Neuronal stem cell (in vitro differentiated cells): ENCODE measurements around the gene LRMDA.

ENCODE experiments used
- DNase-seq: peaks from one replicate; pipeline ENCODE4 v3.0.0-alpha.2; 2013; ENCODE audit warnings: low spot score
- H2AFZ ChIP-seq: one replicate; pipeline ENCODE4 v1.6.1; 2013; ENCODE audit warnings: mild to moderate bottlenecking, low read length, inconsistent platforms
- H2AK5ac ChIP-seq: 2 replicates; pipeline ENCODE4 v1.6.1; 2013; ENCODE audit warnings: low read depth, mild to moderate bottlenecking, inconsistent platforms, low read length, moderate library complexity, mixed read lengths
- H2BK120ac ChIP-seq: 2 replicates; pipeline ENCODE4 v1.6.1; 2013; ENCODE audit warnings: low read depth, mild to moderate bottlenecking, inconsistent platforms, low read length, moderate library complexity, mixed read lengths
- H2BK12ac ChIP-seq: one replicate; pipeline ENCODE4 v1.6.1; 2013; ENCODE audit warnings: low read length, inconsistent platforms
- H2BK15ac ChIP-seq: 2 replicates; pipeline ENCODE4 v1.6.1; 2013; ENCODE audit warnings: mild to moderate bottlenecking, low read length, inconsistent platforms, mixed read lengths
- H2BK5ac ChIP-seq: one replicate; pipeline ENCODE4 v1.6.1; 2013; ENCODE audit warnings: inconsistent platforms, mild to moderate bottlenecking, low read length, moderate library complexity
- H3K14ac ChIP-seq: one replicate; pipeline ENCODE4 v1.6.1; 2013; ENCODE audit warnings: low read length, inconsistent platforms
- H3K18ac ChIP-seq: 2 replicates; pipeline ENCODE4 v1.6.1; 2013; ENCODE audit warnings: low read length, inconsistent platforms
- H3K23ac ChIP-seq: 2 replicates; pipeline ENCODE4 v1.6.1; 2013; ENCODE audit warnings: low read depth, mild to moderate bottlenecking, mixed read lengths, low read length, inconsistent platforms; ENCODE audit not compliant: poor library complexity
- H3K27ac ChIP-seq: replicated peaks from 3 replicates; pipeline ENCODE4 v1.5.1; 2013; ENCODE audit warnings: low read length, inconsistent platforms
- H3K27me3 ChIP-seq, 3 experiments: 2 replicates each; pipeline ENCODE4 v1.6.1; 2013; ENCODE audit warnings: low read length in 3 of 3, mild to moderate bottlenecking in 2 of 3, inconsistent platforms in 1 of 3, low read depth in 1 of 3, mixed read lengths in 1 of 3, moderate library complexity in 1 of 3; ENCODE audit not compliant: control insufficient read depth in 3 of 3, insufficient read depth in 3 of 3
- H3K36me3 ChIP-seq, 2 donors: replicated peaks in 1 of 2; 2 replicates each; pipeline ENCODE4 v1.6.1; 2013; ENCODE audit warnings: low read length in 2 of 2; ENCODE audit not compliant: control insufficient read depth in 2 of 2, insufficient read depth in 2 of 2
- H3K4ac ChIP-seq: 2 replicates; pipeline ENCODE4 v1.6.1; 2013; ENCODE audit warnings: inconsistent platforms, mild to moderate bottlenecking, low read length, moderate library complexity
- H3K4me1 ChIP-seq, 2 donors: 1 replicate in 1 of 2; 2 replicates in 1 of 2; pipeline ENCODE4 v1.6.1; 2013; ENCODE audit warnings: low read length in 2 of 2, low read depth in 1 of 2; ENCODE audit not compliant: control insufficient read depth in 2 of 2, insufficient read depth in 1 of 2
- H3K4me2 ChIP-seq: one replicate; pipeline ENCODE4 v1.6.1; 2013; ENCODE audit warnings: mild to moderate bottlenecking, low read length, inconsistent platforms; ENCODE audit not compliant: insufficient read depth, poor library complexity, severe bottlenecking
- H3K4me3 ChIP-seq, 2 donors: 2 replicates each; pipeline ENCODE4 v1.5.1; 2013; ENCODE audit warnings: low read length in 2 of 2, mild to moderate bottlenecking in 2 of 2, inconsistent platforms in 1 of 2, moderate library complexity in 1 of 2
- H3K79me1 ChIP-seq: one replicate; pipeline ENCODE4 v1.6.1; 2013; ENCODE audit warnings: low read depth, mild to moderate bottlenecking, inconsistent platforms, low read length, moderate library complexity
- H3K9ac ChIP-seq: one replicate; pipeline ENCODE4 v1.6.1; 2013; ENCODE audit warnings: mild to moderate bottlenecking, low read depth, low read length, inconsistent platforms; ENCODE audit not compliant: poor library complexity
- H3K9me3 ChIP-seq, 2 donors: replicated peaks in 1 of 2; 2 replicates each; pipeline versions ENCODE3 to v1.6.1; 2013; ENCODE audit warnings: low read length in 2 of 2, mild to moderate bottlenecking in 2 of 2, inconsistent platforms in 1 of 2, low read depth in 1 of 2, mixed read lengths in 1 of 2, moderate library complexity in 1 of 2; ENCODE audit not compliant: control insufficient read depth in 2 of 2, insufficient read depth in 1 of 2
- H4K8ac ChIP-seq: one replicate; pipeline ENCODE4 v1.6.1; 2013; ENCODE audit warnings: low read depth, mild to moderate bottlenecking, inconsistent platforms, low read length, moderate library complexity
- H4K91ac ChIP-seq: one replicate; pipeline ENCODE4 v1.6.1; 2013; ENCODE audit warnings: low read length, low read depth, mild to moderate bottlenecking, inconsistent platforms; ENCODE audit not compliant: poor library complexity
- WGBS, 2 donors: extraction: QIAGEN DNeasy Blood & Tissue Kit; methylation state at CpG; one replicate each; pipeline ENCODE4 v1.1.7; 2013; ENCODE audit warnings: missing lambda C conversion rate in 2 of 2, mixed read lengths in 1 of 2; ENCODE audit not compliant: insufficient read length in 2 of 2, insufficient replicate concordance in 1 of 2; ENCODE audit errors: extremely low coverage in 2 of 2; 5-methylcytosine and 5-hydroxymethylcytosine counted together

Gene LRMDA

GRCh38 chr10:75493464-75493863 lies 62.0 kb downstream of the LRMDA start:
- no CpG with 5 or more reads among the region's 3 CpGs for whole genome bisulfite sequencing, 2 donors
- Histone ChIP-seq H2BK15ac (no peak overlapping the region), H3K79me1 (no peaks in the 10 kb centered on the region), H2BK12ac (no peak overlapping the region), H3K4me3 (no peak overlapping the region), H3K9me3 (no peaks in the 10 kb centered on the region), H3K9ac (no peak overlapping the region), H2AFZ (no peak overlapping the region), H2BK120ac (no peak overlapping the region), H2BK5ac (no peak overlapping the region), H3K23ac (peak overlapping the region; percentile 8), H3K27ac (no peak overlapping the region), H3K36me3 (no peaks in the 10 kb centered on the region), H3K18ac (no peak overlapping the region), H2AK5ac (no peak overlapping the region), H4K91ac (no peak overlapping the region), H4K8ac (no peak overlapping the region), H3K14ac (no peak overlapping the region), H3K4ac (no peak overlapping the region), H3K4me2 (no peak overlapping the region), H3K4me1 (peaks cover 0 to 2% of the 10 kb centered on the region in 2 donors), H3K27me3 (no peaks in the 10 kb centered on the region)
- DNase-seq: no peak

- no CpG with 5 or more reads among the region's 4 CpGs for WGBS, 2 donors
Observed at GRCh38 chr10:75495434-75496190, 64.2 kb downstream of the LRMDA start.

DNA sequence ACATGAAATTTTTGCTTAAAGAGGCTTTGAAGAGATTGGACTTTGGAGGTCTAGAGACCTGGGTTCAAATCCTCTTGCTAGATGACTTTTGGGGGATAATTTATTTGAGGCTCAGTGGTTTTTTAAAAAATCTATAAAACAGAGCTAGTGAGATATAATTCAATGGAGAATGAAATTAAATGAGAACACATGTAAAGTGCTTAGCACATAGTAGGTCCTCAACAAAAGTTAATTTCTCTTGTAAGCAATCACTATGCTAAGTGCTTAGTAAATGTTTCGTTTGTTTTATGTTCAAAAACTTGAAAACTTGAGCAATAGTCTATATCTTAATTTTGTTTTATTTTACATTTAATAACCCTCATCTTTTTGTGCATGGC lies 64.8 kb downstream of the LRMDA start:
- no peak for DNase-seq
- Histone ChIP-seq H2BK120ac (no peak overlapping the region), H3K27me3 (no peaks in the 10 kb centered on the region), H3K36me3 (no peaks in the 10 kb centered on the region), H4K91ac (no peak overlapping the region), H3K9me3 (no peaks in the 10 kb centered on the region), H4K8ac (no peak overlapping the region), H2BK15ac (no peak overlapping the region), H2AFZ (no peak overlapping the region), H2BK12ac (no peak overlapping the region), H3K27ac (no peak overlapping the region), H3K18ac (no peak overlapping the region), H3K23ac (no peak overlapping the region), H3K14ac (no peak overlapping the region), H3K79me1 (no peaks in the 10 kb centered on the region), H3K4me1 (peaks cover 0 to 2% of the 10 kb centered on the region in 2 donors), H3K4me2 (no peak overlapping the region), H2BK5ac (no peak overlapping the region), H2AK5ac (no peak overlapping the region), H3K9ac (no peak overlapping the region), H3K4me3 (no peak overlapping the region), H3K4ac (no peak overlapping the region)
- no CpG with 5 or more reads among the region's 1 CpG for WGBS, 2 donors

More at GRCh38 chr10:75495434-75496190, 64.2 kb downstream of the LRMDA start:
- no peaks in the 10 kb centered on the region for H3K9me3 ChIP-seq
- H2BK120ac ChIP-seq: no peak overlapping the region
- H3K9ac ChIP-seq: no peak overlapping the region
- no peak overlapping the region for H3K23ac ChIP-seq
- no peak overlapping the region for H4K91ac ChIP-seq
- H3K4me2 ChIP-seq: no peak overlapping the region
- H3K4ac ChIP-seq: no peak overlapping the region
- no peak overlapping the region for H4K8ac ChIP-seq
- no peaks in the 10 kb centered on the region for H3K27me3 ChIP-seq
- H2BK5ac ChIP-seq: no peak overlapping the region
- no peak overlapping the region for H2AK5ac ChIP-seq
- peak overlapping the region; percentile 11 for H3K14ac ChIP-seq
- no peak overlapping the region for H2BK15ac ChIP-seq
- no peaks in the 10 kb centered on the region for H3K79me1 ChIP-seq
- peaks cover 0 to 2% of the 10 kb centered on the region in 2 donors for H3K4me1 ChIP-seq
- no peak overlapping the region for H2BK12ac ChIP-seq
- H3K36me3 ChIP-seq: no peaks in the 10 kb centered on the region
- no peak overlapping the region for H3K27ac ChIP-seq
- H3K4me3 ChIP-seq: no peak overlapping the region
- no peak overlapping the region for H2AFZ ChIP-seq
- no peak overlapping the region for H3K18ac ChIP-seq
- DNase-seq: no peak

DNA sequence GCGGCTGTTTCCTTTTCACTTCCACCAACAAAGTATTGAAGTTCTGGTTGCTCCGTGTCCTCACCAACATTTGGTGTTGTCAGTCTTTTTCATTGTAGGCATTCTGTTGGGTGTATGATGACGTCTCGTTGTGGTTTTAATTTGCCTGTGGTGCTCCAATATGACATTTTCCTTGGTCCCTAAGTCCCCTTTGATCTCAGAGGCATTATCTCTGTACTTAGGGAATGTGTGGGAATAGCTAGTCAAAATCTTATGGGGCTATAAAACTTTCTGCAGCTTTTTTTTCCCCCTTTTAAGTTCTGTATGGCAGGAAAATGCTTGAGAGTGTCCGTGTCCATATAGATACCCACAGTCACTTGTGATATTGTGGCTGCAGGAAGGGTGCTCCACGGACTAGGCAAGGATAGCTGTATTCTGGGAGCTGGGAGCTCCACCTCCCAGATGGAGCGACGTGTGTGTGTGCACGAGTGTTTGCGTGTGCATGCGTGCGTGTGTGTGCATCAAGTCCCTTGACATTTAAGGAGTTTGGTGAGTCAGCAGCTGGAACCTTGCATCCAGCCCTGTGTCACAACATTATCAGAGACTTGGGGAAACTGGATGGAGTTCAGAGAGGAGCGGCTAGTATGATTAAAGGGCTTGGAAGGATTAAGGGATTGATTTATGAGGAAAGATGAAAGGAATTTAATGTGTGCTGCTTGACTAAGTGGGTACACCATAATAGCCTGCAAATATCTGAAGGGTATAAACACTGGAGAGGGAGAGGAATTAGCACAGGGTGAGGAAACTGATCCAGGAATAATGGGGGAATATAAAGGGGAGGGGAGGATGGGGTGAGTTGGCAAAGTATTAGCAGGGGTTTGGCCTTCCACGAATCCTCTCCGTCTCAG lies 66.8 kb downstream of the LRMDA start:
- DNase-seq: no peak

More for the DNA sequence above, 66.8 kb downstream of the LRMDA start:
- H3K9ac ChIP-seq: no peak overlapping the region
- no peak overlapping the region for H2BK5ac ChIP-seq
- no peak overlapping the region for H2BK15ac ChIP-seq
- no peak overlapping the region for H3K4me3 ChIP-seq
- H3K23ac ChIP-seq: no peak overlapping the region
- no peak overlapping the region for H2BK12ac ChIP-seq
- no peaks in the 10 kb centered on the region for H3K4me1 ChIP-seq
- H2BK120ac ChIP-seq: no peak overlapping the region
- H3K18ac ChIP-seq: no peak overlapping the region
- H3K36me3 ChIP-seq: no peaks in the 10 kb centered on the region
- no peaks in the 10 kb centered on the region for H3K27me3 ChIP-seq
- H3K4ac ChIP-seq: no peak overlapping the region
- no peak overlapping the region for H4K91ac ChIP-seq
- H3K27ac ChIP-seq: no peak overlapping the region
- no peak overlapping the region for H3K4me2 ChIP-seq
- no peak overlapping the region for H4K8ac ChIP-seq
- H3K9me3 ChIP-seq: no peaks in the 10 kb centered on the region
- 100% methylated on average over 1 of the region's 15 CpGs; no CpG with 5 or more reads in 1 of the 2 donors for WGBS, 2 donors
- H2AFZ ChIP-seq: no peak overlapping the region
- H3K79me1 ChIP-seq: no peaks in the 10 kb centered on the region
- H3K14ac ChIP-seq: no peak overlapping the region
- no peak overlapping the region for H2AK5ac ChIP-seq
